ENCODE results near the gene TFF1.

Gene TFF1

GRCh38 chr21:42320791-42321190, 45.5 kb downstream of the TFF1 start:
- no peak overlapping the region for H3K27ac ChIP-seq (ENCODE audit: low read depth, low read length, poor library complexity, severe bottlenecking)
- no peaks in the 10 kb centered on the region for H3K9me2 ChIP-seq (ENCODE audit: low read depth, low read length)
- H2AFZ ChIP-seq (ENCODE audit: low read length): no peak overlapping the region
- H4K20me1 ChIP-seq (ENCODE audit: insufficient read depth, low read length): no peaks in the 10 kb centered on the region
- no peak overlapping the region for H3K4me3 ChIP-seq (ENCODE audit: low read depth, low read length, poor library complexity, severe bottlenecking)
- no peaks in the 10 kb centered on the region for H3K36me3 ChIP-seq (ENCODE audit: insufficient read depth, low read length)
- no peak overlapping the region for H3K4me2 ChIP-seq (ENCODE audit: low read length)
- no peaks in the 10 kb centered on the region for H3K79me2 ChIP-seq (ENCODE audit: insufficient read depth, low read length)
- peaks cover 12% of the 10 kb centered on the region; the same call in 1 of the 2 replicates for H3K27me3 ChIP-seq (ENCODE audit: insufficient read depth, low read length)
- no peak for TF ChIP-seq EZH2 (IDR thresholded peaks at IDR 0.05; ENCODE audit: borderline replicate concordance, low read length)
- no peak for TF ChIP-seq CTCF (IDR thresholded peaks at IDR 0.05; ENCODE audit: low read length)
- no peaks in the 10 kb centered on the region for H3K9me3 ChIP-seq (ENCODE audit: low read length)
- no peak overlapping the region for H3K9ac ChIP-seq (ENCODE audit: low read length)
- peaks cover 7% of the 10 kb centered on the region for H3K4me1 ChIP-seq (ENCODE audit: insufficient read depth, low read length, severe bottlenecking)
- H3F3A ChIP-seq (ENCODE audit: insufficient read depth, low read length): no peaks in the 10 kb centered on the region

GRCh38 chr21:42319851-42320572, 46.3 kb downstream of the TFF1 start:
- Histone ChIP-seq H3K4me2 (ENCODE audit: low read length) (no peak overlapping the region), H2AFZ (ENCODE audit: low read length) (no peak overlapping the region)

GRCh38 chr21:42319376-42319775, 47.0 kb downstream of the TFF1 start:
- Histone ChIP-seq H3K9me3 (ENCODE audit: low read length) (no peaks in the 10 kb centered on the region), H3K9ac (ENCODE audit: low read length) (no peak overlapping the region), H2AFZ (ENCODE audit: low read length) (no peak overlapping the region), H3K36me3 (ENCODE audit: insufficient read depth, low read length) (no peaks in the 10 kb centered on the region), H3K79me2 (ENCODE audit: insufficient read depth, low read length) (no peaks in the 10 kb centered on the region), H3K9me2 (ENCODE audit: low read depth, low read length) (no peaks in the 10 kb centered on the region), H4K20me1 (ENCODE audit: insufficient read depth, low read length) (no peaks in the 10 kb centered on the region), H3K27ac (ENCODE audit: low read depth, low read length, poor library complexity, severe bottlenecking) (no peak overlapping the region), H3F3A (ENCODE audit: insufficient read depth, low read length) (no peaks in the 10 kb centered on the region), H3K4me1 (ENCODE audit: insufficient read depth, low read length, severe bottlenecking) (peaks cover 7% of the 10 kb centered on the region), H3K4me2 (ENCODE audit: low read length) (no peak overlapping the region), H3K4me3 (ENCODE audit: low read depth, low read length, poor library complexity, severe bottlenecking) (no peak overlapping the region), H3K27me3 (ENCODE audit: insufficient read depth, low read length) (peaks cover 6% of the 10 kb centered on the region; the same call in 1 of the 2 replicates)
- TF ChIP-seq CTCF (IDR thresholded peaks at IDR 0.05; ENCODE audit: low read length) (no peak), EZH2 (IDR thresholded peaks at IDR 0.05; ENCODE audit: borderline replicate concordance, low read length) (no peak)

More at GRCh38 chr21:42319851-42320572, 46.3 kb downstream of the TFF1 start:
- Histone ChIP-seq H4K20me1 (ENCODE audit: insufficient read depth, low read length) (no peaks in the 10 kb centered on the region), H3F3A (ENCODE audit: insufficient read depth, low read length) (no peaks in the 10 kb centered on the region), H3K4me3 (ENCODE audit: low read depth, low read length, poor library complexity, severe bottlenecking) (no peak overlapping the region), H3K9me2 (ENCODE audit: low read depth, low read length) (no peaks in the 10 kb centered on the region), H3K9ac (ENCODE audit: low read length) (no peak overlapping the region), H3K27me3 (ENCODE audit: insufficient read depth, low read length) (peaks cover 6% of the 10 kb centered on the region; the same call in 1 of the 2 replicates), H3K27ac (ENCODE audit: low read depth, low read length, poor library complexity, severe bottlenecking) (no peak overlapping the region), H3K9me3 (ENCODE audit: low read length) (no peaks in the 10 kb centered on the region), H3K79me2 (ENCODE audit: insufficient read depth, low read length) (no peaks in the 10 kb centered on the region), H3K36me3 (ENCODE audit: insufficient read depth, low read length) (no peaks in the 10 kb centered on the region), H3K4me1 (ENCODE audit: insufficient read depth, low read length, severe bottlenecking) (peaks cover 7% of the 10 kb centered on the region)
- TF ChIP-seq EZH2 (IDR thresholded peaks at IDR 0.05; ENCODE audit: borderline replicate concordance, low read length) (no peak), CTCF (IDR thresholded peaks at IDR 0.05; ENCODE audit: low read length) (no peak)

Data from OCI-LY1 (cell line).